Esophagus (tissue), 2 donors: ENCODE results near the gene PDXP. TPM values are rescaled to one million over a fixed set of nuclear protein-coding genes. Genes with fewer than 3 reads are reported as not detected.

Source experiments
- polyA plus RNA-seq, 2 donors: library from polyadenylated mRNA; stranded (reverse); fragments of 200-250 nt; gene quantifications; one replicate each; pipeline ENCODE4 v1.2.3, GENCODE V29; 2013
- donor health status: healthy with polysubstance abuse.
- donor health status: Bipolar disorder and iron deficiency.

The PDXP gene
- polyA plus RNA-seq, 2 donors = 1.4 to 2.2 TPM

Other genes starting within 250 kb of the PDXP start
- gene ELFN2, start 231.2 kb upstream of the PDXP start, polyA plus RNA-seq = under 1 TPM; 0.01 to 0.02 TPM
- 1 to 10 TPM; 2.6 to 3.1 TPM for gene MFNG, start 172.3 kb upstream of the PDXP start, polyA plus RNA-seq
- gene CARD10, start 139.3 kb upstream of the PDXP start, polyA plus RNA-seq = 10 to 100 TPM; 13.0 to 13.1 TPM
- gene CDC42EP1, start 98.2 kb upstream of the PDXP start, polyA plus RNA-seq = 10 to 100 TPM; 50.1 to 64.3 TPM
- gene LGALS2, start 78.6 kb upstream of the PDXP start, polyA plus RNA-seq = 1 to 10 TPM in 1 of 2 donors, under 1 TPM in 1; 0.20 to 1.3 TPM
- 10 to 100 TPM; 34.2 to 55.6 TPM for gene GGA1, start 49.9 kb upstream of the PDXP start, polyA plus RNA-seq
- gene SH3BP1, start 19.1 kb upstream of the PDXP start, polyA plus RNA-seq = 10 to 100 TPM; 39.8 to 42.0 TPM
- 100 to 1,000 TPM; 160 to 194 TPM for gene LGALS1, start 16.9 kb downstream of the PDXP start, polyA plus RNA-seq
- gene NOL12, start 27.6 kb downstream of the PDXP start, polyA plus RNA-seq = 10 to 100 TPM; 35.2 to 43.3 TPM
- gene TRIOBP, start 38.3 kb downstream of the PDXP start, polyA plus RNA-seq = 10 to 100 TPM; 57.8 to 63.8 TPM
- 10 to 100 TPM; 20.1 to 31.8 TPM for gene GCAT, start 149.2 kb downstream of the PDXP start, polyA plus RNA-seq
- under 1 TPM in 1 of 2 donors, not detected in 1; 0.02 TPM for gene GALR3, start 164.7 kb downstream of the PDXP start, polyA plus RNA-seq
- 10 to 100 TPM; 15.2 to 18.7 TPM for gene ANKRD54, start 185.6 kb downstream of the PDXP start, polyA plus RNA-seq
- gene EIF3L, start 190.7 kb downstream of the PDXP start, polyA plus RNA-seq = 100 to 1,000 TPM; 113 to 265 TPM
- gene MICALL1, start 247.6 kb downstream of the PDXP start, polyA plus RNA-seq = 10 to 100 TPM; 41.7 to 44.1 TPM